HG02642 (cell line): ENCODE data around the gene MYADML2.
A peak's percentile ranks its signal among the peaks of the same experiment; 100 is the strongest.

Source experiments
- ATAC-seq: cut with Tn5 transposase; IDR thresholded peaks from one replicate; pipeline ENCODE4 v1.9.1; 2021; ENCODE audit warnings: mild to moderate bottlenecking; ENCODE audit not compliant: unreplicated experiment, poor library complexity

Gene MYADML2

DNA sequence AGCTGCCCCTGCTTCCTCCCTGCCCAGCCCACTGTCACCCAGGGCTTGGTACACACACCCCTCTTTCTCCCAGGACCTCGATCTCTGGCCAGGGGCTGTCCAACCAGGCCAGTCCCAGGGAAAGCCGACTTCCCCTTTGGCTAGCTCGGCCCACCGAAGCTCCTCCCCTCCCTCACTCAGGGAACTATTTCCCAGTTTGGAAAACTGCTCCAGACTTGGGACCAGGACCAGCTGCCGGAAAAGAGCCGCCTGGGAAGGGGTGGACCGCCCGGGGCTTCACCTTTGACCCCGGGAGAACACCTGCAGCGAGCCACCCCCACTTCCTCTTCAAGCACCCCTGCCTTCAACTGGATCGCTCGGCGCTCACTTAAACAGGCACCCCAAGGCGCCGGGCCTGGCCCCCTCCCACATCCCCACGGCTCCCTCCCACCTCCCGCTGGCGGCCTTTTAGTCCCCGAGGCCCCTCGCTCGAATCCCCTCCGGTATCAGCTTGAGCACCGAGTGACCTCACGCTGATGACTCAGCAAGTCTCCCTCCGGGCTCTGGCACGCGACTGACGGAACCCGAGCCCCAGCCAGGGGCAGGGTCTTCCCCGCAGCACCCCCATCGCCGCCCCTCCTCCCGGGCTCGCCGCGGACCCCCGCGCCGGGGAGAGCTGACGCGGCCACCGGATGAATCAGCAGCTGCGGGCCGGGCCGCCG is 20.4 kb downstream of the MYADML2 start:
- peak; percentile 30 for ATAC-seq

DNA sequence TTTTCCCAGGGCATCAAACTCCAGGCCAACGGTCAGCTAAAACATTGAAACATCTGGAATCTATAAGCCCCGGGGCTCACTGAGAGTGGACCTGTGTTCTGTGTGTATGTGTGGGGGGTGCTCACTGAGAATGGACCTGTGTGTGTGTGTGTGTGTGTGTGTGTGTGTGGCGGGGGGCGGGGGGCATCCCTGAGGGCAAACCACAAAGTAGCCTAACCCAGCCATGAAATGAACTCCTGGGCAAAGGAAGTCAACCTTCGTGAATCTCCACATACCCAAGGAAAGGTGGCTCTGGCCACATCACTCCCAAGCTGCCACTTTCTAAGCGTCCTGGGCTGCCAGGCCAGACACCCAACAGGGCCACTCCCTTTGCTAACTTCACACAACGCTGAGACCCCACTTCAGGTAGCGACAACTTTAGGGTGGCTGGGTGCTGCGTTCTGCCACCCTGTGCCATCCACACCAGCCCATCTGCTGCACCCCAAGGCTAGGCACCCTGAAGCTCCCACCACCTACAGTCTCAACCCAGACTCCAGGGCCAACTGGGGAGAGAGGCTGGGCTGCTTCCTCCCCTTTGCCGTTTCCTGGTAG is 21.1 kb downstream of the MYADML2 start:
- ATAC-seq: no peak

DNA sequence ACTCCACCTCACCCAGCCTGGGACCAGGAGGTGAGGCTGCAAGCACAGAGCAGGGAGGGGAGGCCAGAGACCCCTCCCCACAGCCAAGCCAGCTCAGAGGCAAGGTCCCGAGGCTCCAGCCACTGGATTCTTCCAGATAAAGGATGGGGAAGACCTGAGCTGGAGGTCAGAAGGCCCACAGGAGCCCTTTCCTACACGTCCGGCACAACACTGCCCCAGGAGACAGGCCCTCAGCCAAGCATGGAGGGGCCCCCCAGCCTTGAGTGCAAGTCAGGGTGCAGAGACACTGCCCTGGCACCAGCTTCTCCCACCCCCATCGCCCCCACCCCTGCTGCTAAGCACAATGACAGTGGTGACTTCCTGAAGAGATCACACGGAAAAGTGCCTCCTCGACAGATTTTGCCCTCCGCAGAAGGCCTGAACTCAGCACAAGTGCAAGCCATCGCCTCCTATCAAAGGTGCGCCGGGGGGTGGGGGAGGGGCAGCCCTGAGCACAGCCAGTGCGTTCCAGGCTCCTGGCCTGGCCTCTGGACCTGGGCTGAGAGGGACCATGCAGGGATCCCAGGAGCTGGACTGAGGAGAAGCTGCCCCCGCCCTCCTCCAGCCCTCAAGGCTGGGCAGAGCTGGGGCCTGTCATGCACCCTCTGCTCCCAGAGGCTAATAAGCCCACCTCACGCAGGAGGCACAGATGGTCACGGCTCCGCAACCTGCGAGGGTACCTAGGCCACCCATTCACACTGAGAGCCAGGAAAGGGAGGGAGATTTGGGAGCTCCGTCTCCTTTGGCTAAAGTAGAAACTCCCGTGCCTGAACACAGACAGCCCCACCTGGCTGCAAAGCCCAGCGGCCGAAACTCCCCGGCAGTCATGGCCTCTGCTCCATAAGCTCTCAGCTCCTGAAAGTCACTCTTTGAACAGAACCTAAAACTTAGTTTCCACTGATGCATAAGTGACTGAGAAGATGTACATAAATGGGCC is 22.2 kb downstream of the MYADML2 start:
- ATAC-seq: no peak

DNA sequence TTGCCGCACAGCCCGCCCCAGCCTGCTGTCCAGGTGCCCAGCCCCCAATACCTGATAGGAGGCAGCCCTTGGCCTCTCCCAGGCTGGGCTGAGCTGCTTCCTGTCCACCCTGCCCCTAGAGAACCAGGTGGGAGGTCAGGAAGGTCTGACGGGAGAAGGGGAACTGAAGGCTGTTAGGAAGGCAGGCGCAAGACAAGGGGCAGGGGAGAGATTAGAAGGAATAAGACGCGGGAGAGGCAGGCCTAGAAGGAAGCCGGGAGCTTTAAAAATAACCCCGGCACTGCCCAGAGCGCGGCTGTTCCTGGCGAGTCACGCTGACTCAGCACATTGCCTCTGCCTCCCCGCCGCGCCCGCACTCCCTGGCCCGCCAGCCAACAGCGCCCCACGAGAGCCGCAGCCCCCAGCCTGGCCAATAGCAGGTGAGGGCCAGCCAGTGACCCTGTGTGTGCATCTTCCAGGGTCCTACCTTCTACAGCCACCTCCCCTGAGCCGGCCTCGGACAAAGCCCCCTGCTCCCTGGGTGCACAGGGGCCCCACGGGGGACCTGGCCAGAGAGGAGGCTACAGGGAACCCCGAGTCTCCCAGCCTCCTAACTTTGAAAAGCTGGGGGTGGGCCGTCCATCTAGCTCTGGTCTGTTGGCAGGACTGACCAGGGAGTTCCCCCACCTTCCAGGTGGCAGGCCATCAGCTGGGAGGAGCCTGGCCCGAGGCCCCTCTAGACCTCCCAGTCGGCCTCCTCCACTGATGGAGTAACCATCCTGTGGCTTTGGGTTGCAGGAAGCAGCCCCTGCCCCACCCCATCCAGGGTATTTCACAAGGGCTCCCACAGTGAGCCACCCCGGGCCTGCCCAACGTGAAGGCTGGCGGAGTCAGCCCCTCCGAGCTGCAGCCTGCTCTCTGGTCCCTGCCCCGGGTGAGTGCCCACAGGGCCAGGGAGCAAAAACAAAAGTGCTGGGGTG is 23.5 kb downstream of the MYADML2 start:
- ATAC-seq: no peak

DNA sequence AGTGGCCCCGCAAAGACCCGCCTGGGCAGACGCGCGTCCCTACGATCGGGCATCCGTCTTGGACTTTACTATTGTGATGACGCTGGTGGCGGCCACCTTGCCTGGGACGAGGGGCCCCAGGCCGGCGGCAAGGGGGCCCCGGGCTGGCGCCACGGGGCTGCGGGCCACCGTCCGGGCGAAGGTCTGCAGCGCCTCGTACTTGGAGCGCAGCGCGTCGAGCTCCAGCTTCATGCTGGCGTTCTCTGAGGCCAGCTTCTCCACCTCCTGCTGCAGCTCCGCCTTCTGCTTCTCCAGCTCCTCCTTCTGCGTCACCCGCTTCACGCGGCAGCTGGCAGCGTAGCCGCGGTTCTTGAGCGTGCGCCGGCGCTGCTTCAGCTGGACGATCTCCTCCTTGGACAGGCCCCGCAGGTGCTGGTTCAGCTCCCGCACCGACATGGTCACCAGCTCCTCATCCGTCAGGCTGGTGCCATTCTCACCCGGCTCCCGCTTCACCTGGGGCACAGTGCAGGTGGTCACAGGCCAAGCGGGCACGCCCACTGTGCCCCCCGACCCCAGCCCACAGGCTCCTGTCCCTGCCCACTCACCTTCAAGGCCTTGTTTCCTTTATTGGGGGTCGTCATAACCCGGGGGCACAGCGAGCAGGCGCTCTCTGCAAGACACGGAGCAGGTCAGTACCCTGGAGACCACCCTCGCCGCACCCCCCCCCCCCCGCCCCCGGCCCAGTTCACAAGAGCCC is 24.3 kb downstream of the MYADML2 start:
- no peak for ATAC-seq

DNA sequence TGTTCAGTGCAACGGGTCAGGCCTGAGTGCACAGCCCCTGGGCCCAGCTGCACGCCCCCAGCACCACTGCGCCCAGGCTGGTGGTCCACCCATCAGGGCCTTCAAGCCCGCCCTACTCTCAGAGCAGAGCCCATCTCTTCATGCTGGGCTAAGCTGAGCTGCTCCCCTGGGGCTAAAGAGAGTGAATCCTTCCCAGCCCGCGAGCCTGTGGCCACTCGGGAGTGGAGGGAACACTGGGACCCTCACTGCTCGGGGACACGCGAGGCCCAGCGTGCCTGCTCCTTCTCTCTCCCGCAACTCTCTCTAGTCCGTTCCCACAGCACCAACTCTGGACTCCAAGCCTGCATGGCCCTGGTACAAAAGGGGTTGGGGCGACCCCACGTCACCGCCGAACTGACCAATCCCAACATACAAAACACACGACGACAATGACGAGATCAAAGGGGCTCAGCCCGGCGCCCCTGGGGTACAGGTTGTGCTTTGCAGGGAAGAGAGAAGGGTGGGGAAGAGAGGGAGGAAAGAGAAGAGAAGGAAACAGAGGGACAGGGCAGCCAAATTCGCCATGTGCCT is 25.0 kb downstream of the MYADML2 start:
- ATAC-seq: no peak

DNA sequence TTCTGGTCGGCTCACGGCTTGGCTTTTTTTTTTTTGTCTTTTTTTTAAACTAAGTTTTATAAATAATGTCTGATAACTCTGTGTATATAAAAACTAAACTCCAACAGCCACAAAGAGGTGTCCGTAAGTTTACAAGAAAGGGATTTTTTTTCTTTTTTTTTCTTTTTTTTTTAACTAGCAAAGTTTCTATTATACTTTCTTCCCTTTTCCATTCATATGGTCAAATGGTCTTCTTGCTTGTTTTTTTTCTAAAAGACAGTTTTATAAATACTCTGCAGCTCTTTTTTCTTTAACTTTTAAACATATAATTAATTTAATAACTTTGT is 25.5 kb downstream of the MYADML2 start:
- ATAC-seq: no peak

DNA sequence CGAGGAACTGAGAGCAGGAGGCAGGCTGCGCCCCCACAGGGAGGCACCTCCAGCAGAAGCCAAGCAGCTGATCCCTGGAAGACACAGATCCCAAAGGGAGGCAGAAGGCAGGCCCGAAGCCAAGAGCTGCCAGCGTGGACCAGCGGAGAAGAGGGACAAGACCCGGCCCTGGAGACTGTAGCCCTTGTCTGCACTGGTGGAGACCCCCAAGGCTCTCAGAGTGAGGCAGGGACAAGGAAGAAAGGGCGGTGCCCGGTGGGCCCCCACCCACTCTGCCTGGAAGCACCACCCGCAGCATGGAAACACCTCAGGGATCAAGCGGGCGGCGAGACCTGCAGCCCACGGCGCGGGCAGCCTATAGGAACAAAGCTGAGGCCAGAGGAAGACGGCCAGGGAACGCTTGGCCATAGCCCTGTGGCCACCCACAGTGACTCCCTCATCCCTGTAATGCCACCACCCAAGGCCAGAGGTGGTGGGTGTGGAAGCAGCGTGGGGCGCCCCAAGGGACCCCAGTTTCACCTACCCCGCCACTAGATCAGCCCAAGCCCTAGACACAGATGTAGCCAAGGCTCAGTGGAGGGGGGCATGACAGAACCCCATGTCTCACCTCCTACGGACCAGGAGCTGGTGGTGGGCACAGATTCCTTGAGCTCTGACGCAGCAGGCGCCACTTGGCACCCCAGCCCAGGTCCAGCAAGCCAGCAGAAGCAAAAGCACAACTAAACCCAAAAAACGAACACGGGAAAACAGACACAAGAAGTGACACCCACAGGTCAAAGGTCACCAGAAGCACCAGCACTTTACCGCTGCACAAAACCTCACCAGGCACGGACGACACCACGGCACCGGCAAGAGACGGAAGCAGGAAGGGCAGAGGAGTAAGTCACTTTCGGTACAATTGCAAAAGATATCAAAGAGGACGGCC is 26.2 kb downstream of the MYADML2 start:
- no peak for ATAC-seq

DNA sequence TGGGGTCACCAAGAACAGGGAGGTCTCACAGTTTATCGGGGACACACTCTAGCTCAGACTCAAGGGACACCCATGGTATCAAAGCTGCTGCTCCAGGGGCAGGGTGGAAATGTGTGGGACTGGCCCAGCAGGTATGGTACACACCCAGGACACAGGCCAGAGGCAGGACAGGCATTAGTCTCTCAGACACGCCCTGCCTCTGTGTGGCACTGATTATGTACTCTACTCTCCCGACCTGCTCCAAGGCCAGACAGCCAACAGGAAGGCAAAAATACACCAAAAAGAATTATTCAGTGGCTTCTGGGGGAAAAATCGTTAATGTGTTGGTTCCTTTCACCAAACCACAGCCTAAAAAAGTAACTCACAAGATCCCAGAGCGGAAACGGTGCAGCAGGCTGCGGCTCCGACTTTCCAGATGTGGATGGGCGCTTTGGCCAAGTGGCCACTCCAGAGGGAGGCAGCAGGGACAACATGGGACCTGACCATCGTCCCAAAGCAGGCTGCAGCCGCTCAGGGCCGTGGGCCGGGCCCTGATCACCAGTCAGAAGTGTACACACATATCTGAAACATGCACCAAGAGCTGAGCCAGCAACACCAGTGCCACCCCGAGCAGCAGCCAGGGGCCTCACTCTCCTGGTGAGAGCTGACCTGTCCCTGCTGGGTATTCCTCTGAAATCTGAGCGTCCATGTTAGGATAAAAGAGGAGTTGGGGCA is 28.0 kb downstream of the MYADML2 start:
- no peak for ATAC-seq

DNA sequence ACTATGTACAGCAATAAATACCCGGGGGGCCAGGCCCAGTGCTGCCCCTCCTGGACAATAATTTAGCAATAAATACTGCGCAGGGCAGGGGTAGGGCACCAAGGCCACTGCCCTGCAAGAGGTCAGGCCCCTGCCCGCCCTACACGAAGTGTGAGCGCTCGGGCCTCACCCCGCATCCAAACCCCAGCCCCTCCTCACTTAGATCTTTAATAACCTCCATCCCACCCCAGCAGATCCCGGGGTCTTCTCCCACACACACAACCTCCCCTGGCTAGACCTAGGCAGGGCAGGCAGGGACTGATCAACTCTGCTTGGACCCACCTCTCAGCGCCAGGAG is 28.7 kb downstream of the MYADML2 start:
- peak; percentile 14 for ATAC-seq

DNA sequence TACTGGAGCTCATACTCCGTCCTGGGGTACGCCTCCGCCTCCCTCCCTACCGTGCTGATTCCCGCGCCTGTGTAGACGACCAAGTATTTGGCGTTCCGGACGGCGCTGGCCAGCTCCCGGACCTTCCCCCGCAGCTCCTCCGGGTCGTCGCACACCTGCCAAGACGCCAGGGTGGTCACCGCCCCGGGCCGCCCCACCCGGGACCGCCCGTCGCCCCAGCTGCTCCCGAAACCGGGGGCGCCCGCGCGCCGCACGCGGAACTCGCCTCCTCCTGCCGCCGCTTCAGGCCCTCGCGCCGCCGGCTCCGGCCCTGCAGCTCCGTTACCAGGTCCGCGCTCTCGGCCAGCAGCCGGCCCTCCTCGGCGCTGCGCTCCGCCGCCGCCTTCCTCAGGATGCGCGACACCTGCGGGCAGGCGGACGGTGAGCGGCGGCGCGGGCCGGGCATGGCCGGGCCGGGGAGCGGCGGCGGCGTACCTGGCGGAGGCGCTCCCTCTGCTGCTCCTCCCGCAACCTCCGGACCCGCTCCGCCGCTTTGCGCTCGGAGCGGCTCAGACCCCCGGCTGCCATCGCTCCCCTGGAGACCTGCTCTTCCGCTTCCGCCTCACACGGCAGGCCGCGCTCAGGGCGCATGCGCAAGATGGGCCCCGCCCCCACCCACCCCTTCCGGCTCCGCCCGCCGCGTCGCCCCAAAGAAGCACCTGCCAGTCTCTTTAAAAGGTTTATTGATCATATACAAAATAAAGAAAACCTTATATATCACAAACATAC is 29.3 kb downstream of the MYADML2 start, which contains the start of gene SIRT7:
Gene SIRT7 (minus strand): TSS at position 612 of the 768 bp plus-strand sequence. CDS start 45 bp downstream, at position 567.
- peak; percentile 66 for ATAC-seq

DNA sequence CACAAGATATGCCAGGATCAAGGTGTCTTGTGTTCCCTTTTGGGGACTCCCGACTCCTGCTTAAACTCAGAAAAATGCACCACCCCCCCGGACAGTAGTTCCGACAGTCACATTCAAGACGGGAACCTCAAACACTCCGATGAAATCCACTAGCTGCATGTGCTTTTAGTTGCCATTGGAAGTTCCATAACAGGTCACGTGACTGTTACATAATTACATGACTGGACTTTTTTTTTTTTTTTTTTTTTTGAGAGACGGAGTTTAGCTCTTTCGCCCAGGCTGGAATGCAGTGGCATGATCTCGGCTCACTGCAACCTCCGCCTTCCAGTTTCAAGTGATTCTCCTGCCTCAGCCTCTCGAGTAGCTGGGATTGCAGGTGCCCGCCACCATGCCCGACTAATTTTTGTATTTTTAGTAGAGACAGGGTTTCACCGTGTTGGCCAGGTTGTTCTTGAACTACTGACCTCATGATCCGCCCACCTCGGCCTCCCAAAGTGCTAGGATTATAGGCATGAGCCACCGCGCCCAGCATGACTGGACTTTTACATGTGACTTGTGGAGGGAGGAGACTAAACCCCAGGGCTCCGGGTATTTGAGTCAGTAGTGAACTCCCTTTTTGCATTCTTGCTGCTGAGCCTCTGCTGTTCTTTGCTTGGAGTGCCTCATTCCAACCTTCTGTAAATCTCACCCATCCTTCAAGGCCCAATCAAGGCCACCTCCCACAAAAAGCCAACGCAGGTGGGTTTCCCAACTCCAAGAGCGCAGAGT is 30.6 kb downstream of the MYADML2 start:
- no peak for ATAC-seq

DNA sequence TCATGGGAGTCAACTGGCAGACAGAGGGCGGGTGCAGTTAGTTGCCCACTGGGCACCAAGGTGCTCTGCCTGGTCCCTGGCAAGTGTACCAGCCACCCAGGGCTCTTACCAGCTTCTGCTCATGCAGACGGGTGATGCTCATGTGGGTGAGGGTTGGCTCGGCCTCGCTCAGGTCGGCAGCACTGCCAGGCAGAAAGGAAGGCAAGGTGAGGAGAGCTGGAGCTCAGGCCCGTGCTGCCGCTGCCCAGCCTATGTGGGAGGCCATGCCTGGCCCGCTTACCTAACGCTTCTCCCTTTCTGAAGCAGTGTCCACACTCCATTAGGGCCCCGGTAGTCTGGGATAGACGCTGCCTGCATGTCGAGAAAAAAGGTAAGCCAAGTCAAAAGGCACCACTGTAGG is 31.7 kb downstream of the MYADML2 start:
- ATAC-seq: no peak

DNA sequence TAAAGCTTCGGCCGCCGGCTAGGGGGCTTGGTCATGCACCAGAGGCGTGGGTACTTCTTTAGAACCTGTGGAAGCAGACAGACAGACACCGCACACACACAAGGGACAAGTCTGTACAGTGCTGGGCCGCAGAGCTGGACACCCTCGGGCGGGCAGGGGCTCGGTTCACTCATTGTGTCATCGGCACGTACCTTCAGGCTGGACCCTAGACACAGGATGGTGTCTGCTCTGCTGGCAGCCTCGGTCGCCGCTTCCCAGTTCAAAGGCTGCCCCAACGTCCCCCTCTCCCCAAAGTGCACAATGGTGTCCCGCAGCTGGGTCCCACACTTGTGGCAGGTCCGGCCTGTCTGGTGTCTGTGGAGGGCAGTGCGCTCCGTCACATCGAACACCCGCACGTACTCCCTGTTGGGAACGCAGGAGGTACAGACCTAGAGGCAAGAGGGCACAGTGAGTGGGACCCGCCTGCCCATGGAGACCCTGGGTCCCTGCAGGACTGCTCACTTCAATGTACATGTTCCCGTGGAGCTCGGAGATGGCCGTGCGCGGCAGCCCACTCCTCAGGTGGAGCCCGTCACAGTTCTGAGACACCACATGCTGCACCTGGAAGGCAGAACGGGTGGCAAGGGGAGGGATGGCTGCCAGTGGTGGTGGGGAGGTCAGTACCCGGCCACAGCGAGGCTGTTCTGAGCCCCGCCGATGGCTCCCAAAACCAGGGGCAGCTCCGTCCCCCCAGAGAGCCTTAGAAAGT is 32.8 kb downstream of the MYADML2 start:
- ATAC-seq: no peak

DNA sequence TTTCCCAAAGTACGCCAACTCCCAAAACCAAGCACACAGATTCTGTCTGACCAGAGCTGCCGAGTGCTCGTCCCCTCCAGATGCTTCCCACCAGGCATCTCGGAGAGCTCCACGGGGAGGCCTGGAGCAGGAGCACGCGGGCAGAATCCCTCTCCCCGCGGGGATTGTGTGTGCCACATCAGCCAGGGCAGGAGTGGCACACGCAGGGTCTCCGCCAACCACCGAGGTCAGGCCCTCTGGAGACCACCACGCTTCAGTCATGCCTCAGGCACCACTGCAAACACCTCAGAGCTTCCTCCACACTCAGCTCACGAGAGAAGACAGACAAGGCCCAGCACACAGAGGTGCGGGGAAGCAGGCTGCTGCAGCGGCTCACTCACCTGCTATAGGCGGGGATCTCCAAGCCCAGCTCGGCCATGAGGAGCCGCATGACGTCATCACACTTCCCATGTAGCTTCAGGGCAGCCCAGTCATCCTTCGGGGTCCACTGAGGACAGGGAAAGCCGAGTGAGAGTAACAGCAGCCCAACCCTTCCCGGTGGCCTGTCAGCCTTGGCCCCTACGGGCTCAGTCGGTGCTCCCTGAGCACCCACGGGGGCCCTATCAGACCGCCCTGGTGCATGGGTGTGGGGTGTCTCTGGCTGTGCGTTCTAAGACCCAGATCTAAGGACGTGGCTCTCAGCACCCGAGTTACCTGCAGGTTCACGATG is 33.5 kb downstream of the MYADML2 start:
- ATAC-seq: no peak
